ENCODE measurements around the gene C5orf63. TPM values are rescaled to one million over a fixed set of nuclear protein-coding genes. Genes with fewer than 3 reads are reported as not detected.

Gene C5orf63
- polyA plus RNA-seq, 1 donor (not counting 4 experiments of a cell fraction or from before 2014, with no cell fraction given): 7.2 TPM

DNA sequence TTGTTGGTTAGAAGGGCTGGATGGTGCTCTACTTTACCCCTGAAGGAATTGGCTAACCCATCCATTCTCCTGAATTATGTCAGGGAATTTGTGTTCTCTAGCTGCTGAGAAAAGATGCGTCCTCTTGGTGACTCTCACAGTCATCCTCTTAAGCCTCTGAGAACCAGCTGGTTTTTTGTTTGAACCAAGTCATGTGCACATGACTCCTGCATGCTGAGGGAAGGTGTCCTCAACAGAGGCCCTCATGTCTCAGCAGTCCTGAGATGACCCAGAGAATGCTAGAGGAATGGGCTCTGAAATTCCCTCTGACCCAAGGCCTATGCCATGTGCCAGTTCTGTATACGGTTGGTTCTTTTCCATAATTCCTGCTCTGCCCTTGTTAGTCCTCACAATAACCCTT is 10.4 kb upstream of the C5orf63 start:
- Histone ChIP-seq H3K27ac (ENCODE audit: control insufficient read depth, insufficient read depth, low read length) (no peak overlapping the region), H3K9me1 (ENCODE audit: control insufficient read depth, extremely low read depth, insufficient read depth, low read length) (no peaks in the 10 kb centered on the region), H3K9ac (ENCODE audit: control insufficient read depth, extremely low read depth, insufficient read depth, low read length) (no peak overlapping the region), H3K9me3 (ENCODE audit: control insufficient read depth, low read depth, low read length) (no peaks in the 10 kb centered on the region), H3K4me1 (ENCODE audit: control insufficient read depth, extremely low read depth, insufficient read depth, low read length) (peaks cover 8% of the 10 kb centered on the region), H3K36me3 (ENCODE audit: control insufficient read depth in 2 of 2, extremely low read depth in 1 of 2, insufficient read depth in 2 of 2, low read length in 2 of 2) (no peaks in the 10 kb centered on the region), H3K4me2 (ENCODE audit: control insufficient read depth, extremely low read depth, insufficient read depth, low read depth, low read length) (no peak overlapping the region), H3K79me2 (ENCODE audit: control insufficient read depth, insufficient read depth, low read length) (no peaks in the 10 kb centered on the region), H2AFZ (ENCODE audit: control insufficient read depth, low read length) (no peak overlapping the region), H3K27me3 (ENCODE audit: control insufficient read depth, extremely low read depth, insufficient read depth, low read length) (no peaks in the 10 kb centered on the region), H3K4me3 (ENCODE audit: control insufficient read depth in 2 of 3, extremely low read depth in 1 of 3, insufficient read depth in 2 of 3, low read depth in 1 of 3, low read length in 3 of 3) (no peak overlapping the region), H4K20me1 (ENCODE audit: control insufficient read depth, extremely low read depth, insufficient read depth, low read length) (no peaks in the 10 kb centered on the region)
- DNase-seq (ENCODE audit: low read depth, low spot score): no peak
- FAIRE-seq: no peak
- no peak for TF ChIP-seq EZH2 (IDR thresholded peaks at IDR 0.05; ENCODE audit: low read length)
- TF ChIP-seq, protein P1, sequence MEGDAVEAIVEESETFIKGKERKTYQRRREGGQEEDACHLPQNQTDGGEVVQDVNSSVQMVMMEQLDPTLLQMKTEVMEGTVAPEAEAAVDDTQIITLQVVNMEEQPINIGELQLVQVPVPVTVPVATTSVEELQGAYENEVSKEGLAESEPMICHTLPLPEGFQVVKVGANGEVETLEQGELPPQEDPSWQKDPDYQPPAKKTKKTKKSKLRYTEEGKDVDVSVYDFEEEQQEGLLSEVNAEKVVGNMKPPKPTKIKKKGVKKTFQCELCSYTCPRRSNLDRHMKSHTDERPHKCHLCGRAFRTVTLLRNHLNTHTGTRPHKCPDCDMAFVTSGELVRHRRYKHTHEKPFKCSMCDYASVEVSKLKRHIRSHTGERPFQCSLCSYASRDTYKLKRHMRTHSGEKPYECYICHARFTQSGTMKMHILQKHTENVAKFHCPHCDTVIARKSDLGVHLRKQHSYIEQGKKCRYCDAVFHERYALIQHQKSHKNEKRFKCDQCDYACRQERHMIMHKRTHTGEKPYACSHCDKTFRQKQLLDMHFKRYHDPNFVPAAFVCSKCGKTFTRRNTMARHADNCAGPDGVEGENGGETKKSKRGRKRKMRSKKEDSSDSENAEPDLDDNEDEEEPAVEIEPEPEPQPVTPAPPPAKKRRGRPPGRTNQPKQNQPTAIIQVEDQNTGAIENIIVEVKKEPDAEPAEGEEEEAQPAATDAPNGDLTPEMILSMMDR (optimal IDR thresholded peaks at IDR 0.05 in 1 of 3, IDR thresholded peaks at IDR 0.05 in 1 of 3, conservative IDR thresholded peaks at IDR 0.05 in 1 of 3; ENCODE audit: extremely low read depth in 1 of 3, insufficient read depth in 2 of 3, low read length in 3 of 3): no peak
- dilution Hi-C loops (cut with MboI; ENCODE audit: extremely low pct_ligation_motif_present, low sequenced_read_pairs): no loop called here

DNA sequence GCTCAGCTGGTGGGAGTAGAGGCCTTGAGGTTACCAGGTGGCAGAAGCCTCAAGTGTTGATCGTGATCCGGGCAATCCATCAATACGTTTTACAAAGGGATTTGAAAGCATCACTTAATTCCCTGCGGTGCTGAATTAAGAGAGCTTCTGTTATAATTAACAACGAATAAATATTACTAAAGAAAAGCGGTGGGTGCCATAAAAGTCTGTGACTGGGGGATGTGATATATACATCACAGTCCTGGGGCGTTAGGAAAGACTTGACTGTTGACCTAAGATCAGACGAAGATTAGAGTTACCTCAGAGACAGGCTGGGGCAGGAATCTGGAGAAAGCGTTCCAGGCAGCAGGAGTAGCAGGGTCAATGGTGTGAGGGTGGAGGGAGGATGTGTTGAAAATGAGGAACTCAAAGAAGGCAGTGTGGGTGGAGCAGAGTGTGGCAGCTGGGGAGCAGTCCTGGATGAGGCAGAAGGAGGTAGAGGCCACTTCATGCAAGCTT is 6.7 kb upstream of the C5orf63 start:
- no peak overlapping the region for H3K9ac ChIP-seq (ENCODE audit: control insufficient read depth, extremely low read depth, insufficient read depth, low read length)
- H3K27me3 ChIP-seq (ENCODE audit: control insufficient read depth, extremely low read depth, insufficient read depth, low read length): no peaks in the 10 kb centered on the region
- dilution Hi-C loops (cut with MboI; ENCODE audit: extremely low pct_ligation_motif_present, low sequenced_read_pairs): no loop called here
- H3K4me2 ChIP-seq (ENCODE audit: control insufficient read depth, extremely low read depth, insufficient read depth, low read depth, low read length): peak overlapping the region; percentile 7
- H3K9me3 ChIP-seq (ENCODE audit: control insufficient read depth, low read depth, low read length): no peaks in the 10 kb centered on the region
- H3K4me1 ChIP-seq (ENCODE audit: control insufficient read depth, extremely low read depth, insufficient read depth, low read length): peaks cover under 1% of the 10 kb centered on the region
- no peak overlapping the region for H3K27ac ChIP-seq (ENCODE audit: control insufficient read depth, insufficient read depth, low read length)
- no peaks in the 10 kb centered on the region for H4K20me1 ChIP-seq (ENCODE audit: control insufficient read depth, extremely low read depth, insufficient read depth, low read length)
- H3K79me2 ChIP-seq (ENCODE audit: control insufficient read depth, insufficient read depth, low read length): no peaks in the 10 kb centered on the region
- no peak for DNase-seq (ENCODE audit: low read depth, low spot score)
- TF ChIP-seq, protein P1 (optimal IDR thresholded peaks at IDR 0.05 in 1 of 3, IDR thresholded peaks at IDR 0.05 in 1 of 3, conservative IDR thresholded peaks at IDR 0.05 in 1 of 3; ENCODE audit: extremely low read depth in 1 of 3, insufficient read depth in 2 of 3, low read length in 3 of 3): no peak
- no peak for TF ChIP-seq EZH2 (IDR thresholded peaks at IDR 0.05; ENCODE audit: low read length)
- no peaks in the 10 kb centered on the region for H3K9me1 ChIP-seq (ENCODE audit: control insufficient read depth, extremely low read depth, insufficient read depth, low read length)
- FAIRE-seq: peak; percentile 23
- no peak overlapping the region for H2AFZ ChIP-seq (ENCODE audit: control insufficient read depth, low read length)
- H3K36me3 ChIP-seq (ENCODE audit: control insufficient read depth in 2 of 2, extremely low read depth in 1 of 2, insufficient read depth in 2 of 2, low read length in 2 of 2): no peaks in the 10 kb centered on the region
- no peak overlapping the region for H3K4me3 ChIP-seq (ENCODE audit: control insufficient read depth in 2 of 3, extremely low read depth in 1 of 3, insufficient read depth in 2 of 3, low read depth in 1 of 3, low read length in 3 of 3)
